IPS DF 4.7 (cell line): ENCODE measurements around the gene TOM1L1.
"Not testable (repeated sequence)": the region's sequence is repeated elsewhere in the genome, so short reads cannot be mapped to it uniquely, and the experiment has no call there.

Source experiments
- DNase-seq: peaks from one replicate; pipeline ENCODE4 v3.0.0-alpha.2; 2013; ENCODE audit warnings: low spot score; ENCODE audit errors: extremely low read depth

The TOM1L1 gene

DNA sequence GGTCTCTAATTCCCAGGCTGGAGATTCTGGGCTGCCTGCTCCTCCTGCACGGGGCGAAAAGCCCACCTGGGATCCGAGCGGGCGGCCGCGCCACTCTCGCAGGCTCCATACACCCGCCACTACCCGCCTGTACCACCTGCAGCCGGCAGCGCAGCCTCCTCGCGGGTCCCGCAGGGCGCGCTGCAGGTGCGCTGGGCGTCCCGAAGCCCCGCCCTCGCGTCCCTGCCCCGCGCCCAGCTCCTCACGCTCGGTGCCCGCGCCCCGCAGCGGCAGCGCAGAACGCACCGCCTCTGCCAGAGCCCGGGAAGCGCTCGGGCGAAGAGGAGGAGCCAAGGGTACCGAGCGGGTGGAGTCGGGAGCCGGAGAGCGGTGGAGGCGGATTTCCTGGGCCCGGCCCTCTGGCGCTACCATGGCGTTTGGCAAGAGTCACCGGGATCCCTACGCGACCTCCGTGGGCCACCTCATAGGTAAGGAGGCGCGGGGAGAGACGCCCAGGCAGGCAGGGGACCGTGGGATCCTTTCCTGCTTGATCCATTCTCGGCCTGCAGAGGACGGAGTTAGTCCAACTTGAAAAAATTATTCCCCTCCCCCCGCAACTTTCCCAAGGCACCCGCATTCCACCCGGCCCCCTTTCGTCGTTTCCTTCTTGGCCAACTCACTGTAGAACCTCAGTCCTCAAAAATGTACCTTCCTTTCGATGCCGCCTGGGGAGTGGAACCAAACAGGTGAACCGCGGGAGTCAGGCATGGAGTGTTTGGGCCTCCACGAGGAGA, at the start of gene TOM1L1:
Gene TOM1L1 (plus strand): TSS at position 396 of the 773 bp plus-strand sequence. CDS start 14 bp downstream, at position 410.
- no peak for DNase-seq

DNA sequence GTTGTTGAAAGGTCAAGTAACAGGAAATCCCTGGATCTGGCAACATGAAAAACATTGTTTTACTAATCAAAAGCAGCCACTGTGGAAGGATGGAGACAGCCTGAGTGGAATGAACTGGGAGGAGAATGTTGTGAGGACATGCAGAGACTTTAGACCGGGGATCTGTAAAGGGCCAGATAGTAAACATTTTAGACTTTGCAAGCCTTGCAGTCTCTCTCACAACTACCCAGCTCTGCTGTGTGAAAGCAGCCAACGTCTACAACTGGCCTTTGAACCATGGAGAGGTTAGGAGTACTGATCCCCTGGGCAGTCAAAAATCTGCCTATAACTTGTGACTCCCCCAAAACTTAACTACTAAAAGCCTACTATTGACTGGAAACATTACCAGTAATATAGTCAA, 41.5 kb upstream of the TOM1L1 start:
- DNase-seq, result no peak

GRCh38 chr17:54860617-54861470, 39.8 kb upstream of the TOM1L1 start:
- DNase-seq, result no peak

GRCh38 chr17:54861471-54861983, 39.1 kb upstream of the TOM1L1 start:
- no peak for DNase-seq

- no peak for DNase-seq
Observed at GRCh38 chr17:54863176-54863575, 37.5 kb upstream of the TOM1L1 start.

DNA sequence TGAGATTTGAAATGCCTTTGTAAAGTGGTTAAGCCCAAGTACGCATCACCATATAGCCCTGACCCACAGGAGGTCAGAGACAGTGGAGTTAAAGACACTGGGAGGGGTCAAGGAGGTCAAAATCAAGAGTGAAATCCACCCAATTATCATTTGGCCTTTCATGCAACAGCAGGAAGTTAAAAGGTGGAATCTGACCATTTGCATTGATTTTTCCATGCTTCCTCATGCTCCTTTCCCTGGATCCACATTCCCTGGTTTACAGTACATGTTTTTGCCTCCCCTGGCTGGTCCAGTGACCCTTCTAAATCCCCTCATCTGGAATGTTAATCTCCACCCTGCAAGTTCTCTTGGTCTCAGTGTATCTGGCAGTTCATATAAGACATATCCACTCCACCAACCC, 36.6 kb upstream of the TOM1L1 start:
- no peak for DNase-seq

GRCh38 chr17:54864636-54865356, 35.9 kb upstream of the TOM1L1 start:
- no peak for DNase-seq

GRCh38 chr17:54867634-54868033, 33.0 kb upstream of the TOM1L1 start:
- no peak for DNase-seq

DNA sequence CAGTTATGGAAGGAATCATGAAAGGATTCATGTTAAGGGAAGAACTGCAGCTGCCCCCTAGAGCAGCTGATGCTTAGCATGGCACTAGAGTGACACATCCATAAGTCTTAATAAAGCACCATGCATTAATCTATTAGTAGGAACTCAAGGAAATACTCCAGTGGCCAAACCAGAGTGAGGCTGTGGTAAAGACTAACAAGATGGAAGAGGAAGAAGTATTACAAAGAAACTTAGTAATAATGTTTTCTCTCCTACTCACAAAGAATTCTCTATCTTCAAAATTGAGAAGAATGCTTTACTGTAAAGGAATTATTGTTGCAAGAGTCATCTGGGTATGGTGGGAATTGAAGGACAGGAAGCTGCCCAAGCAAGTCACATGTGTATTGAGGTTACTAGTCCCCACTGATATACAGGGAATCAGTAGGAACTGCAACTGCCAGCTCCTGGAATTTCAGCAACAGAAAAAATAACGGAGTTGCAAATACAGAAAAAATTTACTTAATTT, 29.9 kb upstream of the TOM1L1 start:
- DNase-seq, result no peak

DNA sequence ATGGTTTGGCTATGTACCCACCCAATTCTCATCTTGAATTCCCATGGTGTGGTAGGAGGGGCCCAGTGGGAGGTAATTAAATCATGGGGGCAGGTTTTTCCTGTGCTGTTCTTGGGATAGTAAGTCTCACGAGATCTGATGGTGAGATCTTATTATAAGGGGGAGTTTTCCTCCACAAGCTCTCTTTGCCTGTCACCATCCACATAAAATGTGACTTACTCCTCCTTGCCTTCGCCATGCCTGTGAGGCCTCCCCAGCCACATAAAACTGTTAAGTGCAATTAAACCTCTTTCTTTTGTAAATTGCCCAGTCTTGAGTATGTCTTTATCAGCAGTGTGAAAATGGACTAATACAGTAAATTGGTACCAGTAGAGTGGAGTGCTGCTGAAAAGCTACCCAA, 24.7 kb upstream of the TOM1L1 start:
- not testable (repeated sequence) for DNase-seq

DNA sequence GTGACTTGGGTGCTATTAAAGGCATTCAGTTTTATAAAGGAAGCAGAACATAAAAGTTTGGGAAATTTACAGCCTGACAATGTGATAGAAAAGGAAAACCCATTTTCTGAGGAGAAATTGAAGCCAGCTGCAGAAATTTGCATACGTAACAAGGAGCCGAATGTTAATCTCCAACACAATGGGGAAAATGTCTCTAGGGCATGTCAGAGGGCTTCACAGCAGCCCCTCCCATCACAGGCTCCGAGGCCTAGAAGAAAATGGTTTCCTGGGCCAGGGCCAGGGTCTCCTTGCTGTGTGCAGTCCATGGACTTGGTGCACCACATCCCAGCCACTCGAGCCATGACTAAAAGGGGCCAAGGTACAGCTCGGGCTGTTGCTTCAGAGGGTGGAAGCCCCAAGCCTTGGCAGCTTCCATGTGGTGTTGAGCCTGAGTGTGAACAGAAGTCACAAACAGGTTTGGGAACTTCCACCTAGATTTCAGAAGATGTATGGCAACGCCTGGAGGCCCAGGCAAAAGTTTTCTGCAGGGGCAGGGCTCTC, 23.9 kb upstream of the TOM1L1 start:
- DNase-seq, result no peak

- no peak for DNase-seq
Observed at GRCh38 chr17:54881255-54881972, 19.2 kb upstream of the TOM1L1 start.

- DNase-seq, result no peak
Observed at GRCh38 chr17:54882371-54882770, 18.3 kb upstream of the TOM1L1 start.

DNA sequence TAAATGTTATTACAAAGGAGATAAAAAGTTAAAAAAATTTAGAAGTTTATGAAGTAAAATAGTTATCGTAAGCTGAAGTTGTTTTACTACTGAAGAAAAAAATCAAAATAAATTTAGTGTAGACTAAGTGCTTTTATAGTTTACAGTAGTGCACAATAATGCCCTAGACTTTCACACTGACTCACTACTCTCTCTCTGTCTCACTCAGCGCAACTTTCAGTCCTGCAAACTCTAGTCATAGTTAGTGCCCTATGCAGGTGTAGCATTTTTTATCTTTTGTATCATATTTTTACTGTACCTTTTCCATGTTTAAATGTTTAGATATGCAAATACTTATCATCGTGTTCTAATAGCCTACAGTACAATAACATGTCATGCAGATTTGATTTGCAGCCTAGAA, 17.7 kb upstream of the TOM1L1 start:
- DNase-seq, result no peak

DNA sequence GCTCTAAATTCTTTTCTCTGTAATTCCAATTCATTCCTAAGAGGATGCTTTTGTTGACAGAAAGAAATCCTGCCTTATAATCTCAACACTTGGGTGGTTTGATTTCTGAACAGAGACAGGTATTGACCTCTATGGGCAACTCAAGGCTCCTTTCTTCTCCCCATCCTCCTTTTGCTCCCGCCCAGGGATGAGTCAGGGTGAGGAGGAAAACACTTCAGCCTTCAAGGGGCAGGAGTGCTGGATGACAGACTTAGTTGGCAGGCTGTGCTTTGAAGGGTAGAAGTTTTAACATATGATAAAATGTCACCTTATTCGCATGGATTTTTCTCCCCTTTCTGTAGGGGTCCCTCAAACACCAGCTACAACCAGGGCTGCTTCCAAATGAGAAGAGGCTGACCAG, 16.7 kb upstream of the TOM1L1 start:
- no peak for DNase-seq

DNA sequence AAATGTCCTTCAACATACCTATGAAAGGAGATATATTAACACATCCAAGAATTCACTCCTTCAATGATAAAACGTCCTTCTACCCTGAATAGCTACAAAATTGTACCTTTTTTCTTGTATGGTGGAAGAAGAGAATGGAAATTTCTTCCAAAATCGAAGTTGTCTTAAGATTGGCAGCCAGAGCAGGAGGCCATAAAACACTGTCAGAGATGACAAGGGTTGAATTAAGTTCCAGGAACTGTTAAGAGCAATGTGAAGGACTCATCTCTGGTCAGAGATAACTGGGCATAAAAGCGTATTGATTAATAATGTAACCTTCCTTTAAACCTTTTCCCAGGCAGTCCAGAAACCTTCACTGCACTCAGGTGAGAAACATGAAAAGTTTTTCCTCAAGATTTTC, 12.9 kb upstream of the TOM1L1 start:
- no peak for DNase-seq

- DNase-seq, result no peak
Observed at GRCh38 chr17:54888254-54888653, 12.4 kb upstream of the TOM1L1 start.

- DNase-seq, result no peak
Observed at GRCh38 chr17:54888981-54889380, 11.7 kb upstream of the TOM1L1 start.

DNA sequence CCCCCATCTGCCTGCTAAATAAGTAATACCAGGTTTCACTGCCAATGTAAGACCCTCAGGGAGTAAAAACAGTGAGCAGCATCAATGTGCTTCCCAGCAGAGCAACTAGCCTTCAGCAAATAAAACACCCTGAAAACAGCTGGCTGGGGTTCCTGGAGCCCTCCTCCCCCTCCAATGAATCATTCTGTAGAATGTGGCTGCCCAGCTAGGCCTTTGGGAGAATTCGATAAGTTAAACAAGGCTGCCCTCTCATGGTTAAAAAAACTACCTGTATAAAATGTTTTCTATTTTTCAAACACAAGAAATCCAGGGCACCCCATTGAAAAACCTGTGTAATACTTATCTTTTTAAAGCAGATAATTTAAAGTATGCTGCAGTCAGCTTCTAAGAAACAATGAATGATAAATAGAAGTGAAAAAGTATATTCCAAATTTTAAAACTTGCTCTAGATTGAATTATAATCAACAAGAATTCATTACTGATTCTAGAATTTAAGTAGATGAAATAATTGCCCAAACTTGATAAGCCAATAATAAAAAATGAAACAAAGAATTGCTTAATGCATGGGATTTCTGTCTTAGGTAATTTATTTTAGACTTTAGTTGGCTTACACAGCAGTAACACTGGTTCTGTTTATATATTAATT, 9.4 kb upstream of the TOM1L1 start:
- no peak for DNase-seq

DNA sequence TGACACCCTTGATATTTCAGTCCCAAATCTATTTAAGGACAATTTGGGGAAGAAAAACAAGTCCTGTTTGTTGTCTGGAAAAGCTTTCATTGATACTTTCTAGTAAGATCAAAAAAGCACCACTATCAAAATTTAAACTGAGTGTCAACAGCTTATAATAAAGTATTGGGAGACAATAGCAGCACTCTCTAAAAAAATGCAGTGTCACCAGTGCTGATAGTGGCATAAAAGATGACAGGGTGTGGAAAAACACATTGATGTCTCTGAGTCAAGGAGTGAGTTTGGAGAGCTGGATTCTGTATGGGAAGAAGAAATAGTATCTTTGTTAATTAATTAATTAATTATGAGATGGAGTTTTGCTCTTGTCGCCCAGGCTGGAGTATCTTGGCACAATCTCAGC, 8.3 kb upstream of the TOM1L1 start:
- DNase-seq, result no peak
